NCI-H2196 treated with DMSO at 0.1 percent for 48 hours (cell line): ENCODE measurements around the gene DIO3.
"Not testable (repeated sequence)": the region's sequence is repeated elsewhere in the genome, so short reads cannot be mapped to it uniquely, and the experiment has no call there.

Source experiments
- DNase-seq: peaks from one replicate; lab custom pipeline; 2025; ENCODE audit not compliant: unreplicated experiment; lab: John Stamatoyannopoulos, UW

Gene DIO3

GRCh38 chr14:101540481-101541462, 20.5 kb upstream of the DIO3 start:
- DNase-seq = no peak

DNA sequence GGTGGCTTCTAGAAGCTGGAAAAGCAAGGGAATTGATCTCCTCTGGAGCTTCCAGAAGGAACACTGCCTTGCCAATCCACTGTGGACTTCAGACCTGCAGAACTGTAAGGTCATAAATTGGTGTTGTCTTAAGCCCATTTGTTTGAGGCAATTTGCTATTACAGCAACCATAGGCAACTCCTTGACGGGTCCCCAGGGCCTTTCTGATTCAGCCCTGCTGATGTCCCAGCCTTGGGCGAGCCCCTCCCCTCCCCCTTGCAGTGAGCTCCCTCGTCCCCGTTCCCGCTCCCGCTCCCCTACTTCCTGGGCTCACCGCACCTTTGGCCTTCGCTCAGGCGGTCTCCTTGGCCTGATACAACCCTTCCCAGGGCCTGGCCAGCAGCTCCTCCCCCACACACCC, 18.9 kb upstream of the DIO3 start:
- DNase-seq = no peak

GRCh38 chr14:101543814-101544213, 17.5 kb upstream of the DIO3 start:
- no peak for DNase-seq

DNA sequence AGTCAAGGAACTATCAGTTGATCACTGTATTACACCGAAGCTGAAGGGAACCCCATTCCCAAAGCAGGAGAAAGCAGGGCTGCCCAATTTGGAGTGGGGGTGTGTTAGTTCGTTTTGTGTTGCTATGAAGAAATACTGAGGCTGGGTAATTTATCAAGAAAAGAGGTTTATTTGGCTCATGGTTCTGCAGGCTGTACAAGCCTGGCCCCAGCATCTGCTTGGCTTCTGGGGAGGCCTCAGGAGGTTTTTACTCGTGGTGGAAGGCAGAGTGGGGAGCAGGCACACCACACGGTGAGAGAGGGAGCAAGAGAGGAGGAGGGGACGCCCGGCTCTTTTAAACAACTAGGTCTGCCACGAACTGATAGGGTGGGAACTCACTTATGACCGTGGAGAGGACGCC, 16.7 kb upstream of the DIO3 start:
- no peak for DNase-seq

DNA sequence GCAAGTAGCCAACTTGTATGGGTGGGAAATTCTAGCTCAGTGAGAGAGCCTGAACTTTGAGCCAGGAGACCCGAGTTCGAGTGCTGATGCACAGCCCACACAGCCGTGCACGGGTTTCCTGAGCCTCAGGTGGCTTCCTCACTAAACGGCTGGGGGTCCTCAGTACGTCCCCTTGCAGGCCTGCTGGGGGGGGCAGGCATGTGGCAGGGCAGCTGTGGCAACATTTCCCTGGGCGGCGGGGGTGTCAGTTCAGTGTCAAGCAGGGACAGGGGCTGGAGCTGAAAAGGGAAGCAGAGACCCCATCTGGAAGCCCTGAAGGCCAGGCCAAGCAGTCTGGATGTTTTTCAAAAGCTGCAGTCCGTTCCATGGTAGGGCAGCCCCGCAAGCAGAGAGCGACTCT, 14.6 kb upstream of the DIO3 start:
- no peak for DNase-seq

- no peak for DNase-seq
Observed at GRCh38 chr14:101547107-101547738, 14.1 kb upstream of the DIO3 start.

DNA sequence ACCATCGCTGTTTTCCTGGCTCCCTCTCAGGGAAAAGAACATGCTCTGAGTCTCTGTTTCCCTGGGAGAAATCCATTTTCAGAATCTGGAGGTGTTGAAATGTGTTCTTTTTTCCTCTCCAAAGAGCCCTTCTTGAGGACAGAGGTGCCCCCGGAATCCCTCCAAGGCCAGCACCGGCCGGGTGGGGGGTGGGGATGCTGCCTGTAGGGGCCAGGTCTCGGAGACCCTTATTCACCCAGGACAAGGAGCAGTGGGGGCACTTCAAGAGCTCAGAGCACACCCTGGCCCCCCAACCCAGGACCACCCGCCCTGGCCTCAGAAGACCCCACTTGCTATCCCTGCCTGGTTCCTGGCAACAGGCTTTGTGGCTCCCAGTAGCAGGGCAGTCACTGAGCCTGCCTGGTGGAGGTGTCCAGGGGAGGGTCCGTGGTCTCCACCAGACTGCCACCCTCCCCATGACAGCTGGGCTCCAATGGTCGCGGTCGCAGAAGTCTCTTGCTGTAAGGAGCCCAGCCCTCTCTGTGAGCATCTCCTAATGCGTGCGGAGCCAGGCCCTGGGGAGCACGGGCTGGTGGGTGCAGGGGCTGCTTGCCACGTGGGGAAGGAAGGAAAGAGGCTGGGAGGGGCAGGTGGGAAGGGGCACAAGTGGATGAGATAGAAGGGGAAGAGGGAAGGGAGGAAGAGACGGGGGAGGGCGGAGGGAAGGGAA, 13.2 kb upstream of the DIO3 start:
- no peak for DNase-seq

- no peak for DNase-seq
Observed at GRCh38 chr14:101548710-101549109, 12.6 kb upstream of the DIO3 start.

DNA sequence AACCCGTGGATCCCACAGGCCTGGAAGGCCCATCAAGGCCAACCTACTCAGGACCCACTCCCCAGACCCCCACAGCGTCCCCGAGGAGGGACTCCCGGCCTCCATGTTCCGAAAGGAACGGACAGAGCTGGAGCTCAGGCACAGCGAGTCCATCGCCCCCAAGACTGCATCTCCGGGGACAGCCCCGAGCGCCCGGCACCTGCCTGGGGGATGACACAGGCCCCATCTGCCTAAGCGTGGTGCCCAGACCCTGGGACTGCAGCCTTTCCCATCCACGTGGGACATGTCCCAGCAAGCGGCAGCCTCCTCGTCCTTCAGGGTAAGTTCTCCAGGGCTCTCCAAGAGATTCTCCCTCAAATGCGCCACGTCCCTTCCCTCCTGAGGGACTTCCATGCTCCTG, 12.1 kb upstream of the DIO3 start:
- DNase-seq = no peak

DNA sequence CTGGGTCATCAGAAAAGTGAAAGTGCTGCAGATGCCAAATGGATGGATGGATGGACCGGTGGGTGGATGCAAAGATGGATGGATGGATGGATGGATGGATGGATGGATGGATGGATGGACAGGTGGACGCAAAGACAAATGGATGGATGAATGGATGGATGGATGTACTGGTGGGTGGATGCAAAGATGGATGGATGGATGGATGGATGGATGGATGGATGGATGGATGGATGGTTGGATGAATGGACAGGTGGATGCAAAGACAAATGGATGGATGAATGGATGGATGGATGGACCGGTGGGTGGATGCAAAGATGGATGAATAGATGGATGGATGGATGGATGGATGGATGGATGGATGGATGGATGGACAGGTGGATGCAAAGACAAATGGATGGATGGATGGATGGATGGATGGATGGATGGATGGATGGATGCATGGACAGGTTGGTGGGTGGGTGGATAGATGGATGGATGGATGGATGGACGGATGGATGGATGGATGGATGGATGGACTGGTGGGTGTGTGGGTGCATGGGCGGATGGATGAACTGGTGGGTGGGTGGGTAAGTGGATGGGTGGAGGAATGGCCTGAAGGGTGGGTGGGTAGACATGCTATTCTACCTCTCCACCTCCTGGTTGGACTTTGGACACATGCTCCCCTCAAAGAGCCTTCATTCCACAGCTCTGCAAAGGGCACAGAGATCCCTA, 10.9 kb upstream of the DIO3 start:
- DNase-seq = not testable (repeated sequence)

- no peak for DNase-seq
Observed at GRCh38 chr14:101551729-101552595, 9.3 kb upstream of the DIO3 start.

DNA sequence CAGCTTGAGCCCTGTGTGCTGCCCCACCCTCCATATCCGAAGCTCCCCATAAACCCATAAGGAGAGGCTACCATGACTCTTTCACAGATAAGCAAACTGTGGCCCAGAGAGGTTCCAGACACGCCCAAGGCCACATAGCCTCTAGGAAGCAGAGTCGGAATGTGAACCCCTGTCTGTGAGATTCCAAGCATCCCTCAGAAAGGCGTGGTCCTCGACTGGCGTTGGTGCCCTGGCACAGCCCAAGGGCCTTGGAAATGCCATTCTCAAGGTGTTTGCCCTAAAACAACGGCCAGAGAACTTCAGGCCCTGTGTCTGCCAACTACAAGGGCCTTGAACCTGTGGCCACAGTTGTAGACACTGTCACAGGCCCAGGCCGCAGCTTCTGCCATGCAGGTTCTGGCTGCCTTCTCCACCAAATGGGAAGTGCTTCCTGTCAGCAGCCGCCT, 8.5 kb upstream of the DIO3 start:
- no peak for DNase-seq

- DNase-seq = no peak
Observed at GRCh38 chr14:101553393-101553792, 7.9 kb upstream of the DIO3 start.

DNA sequence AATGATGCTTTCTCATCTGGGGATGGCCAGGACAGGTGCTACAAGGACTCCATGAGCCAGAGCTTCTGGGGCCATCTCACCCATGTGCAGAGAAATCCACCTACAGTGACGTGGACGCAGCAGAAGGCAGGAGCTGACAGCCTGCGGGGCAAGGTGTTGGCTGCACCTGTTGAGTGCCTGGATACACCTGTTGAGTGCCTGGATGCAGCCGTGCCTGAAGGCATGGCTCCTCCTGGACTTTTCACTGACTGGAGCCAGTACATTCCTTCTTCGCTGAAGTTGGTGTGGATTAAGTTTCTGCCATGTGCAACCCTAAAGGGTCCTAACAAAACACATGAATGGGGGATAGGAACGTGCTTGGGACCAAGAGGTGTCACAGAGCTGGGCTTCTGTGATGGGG, 7.4 kb upstream of the DIO3 start:
- DNase-seq = no peak

- no peak for DNase-seq
Observed at GRCh38 chr14:101554991-101555668, 6.2 kb upstream of the DIO3 start.

DNA sequence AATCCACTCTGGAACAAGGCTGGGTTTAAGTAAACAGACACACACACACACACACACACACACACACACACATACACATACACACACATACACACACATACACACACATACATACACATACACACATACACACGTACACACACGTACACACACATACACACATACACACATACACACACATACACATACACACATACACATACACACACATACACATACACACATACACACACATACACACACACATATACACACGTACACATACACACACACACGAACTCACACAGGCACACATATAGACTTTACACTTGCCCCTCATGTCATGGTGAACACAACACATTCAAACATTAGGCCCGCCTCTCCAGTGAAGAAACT, 5.6 kb upstream of the DIO3 start:
- DNase-seq = not testable (repeated sequence)

DNA sequence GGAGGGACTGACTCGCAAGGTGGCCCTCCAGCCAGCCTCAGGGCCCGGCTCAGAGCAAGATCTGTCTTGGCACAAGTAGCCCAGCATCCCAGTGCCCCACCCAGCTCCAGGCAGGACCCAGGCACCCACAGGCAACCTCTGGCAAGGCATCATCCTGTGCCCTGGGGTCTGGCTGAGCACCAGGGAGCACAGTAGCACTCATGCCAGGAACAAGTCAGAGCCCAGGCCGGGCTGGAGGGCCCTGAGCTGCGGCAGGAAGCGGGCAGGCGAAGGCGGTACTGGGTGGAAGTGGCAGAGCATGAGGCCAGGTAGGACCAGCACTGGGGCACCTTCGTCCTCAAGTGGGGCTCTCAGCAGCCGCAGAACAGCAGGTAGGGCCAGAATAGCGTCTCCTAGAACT, 5.2 kb upstream of the DIO3 start:
- no peak for DNase-seq

- DNase-seq = no peak
Observed at GRCh38 chr14:101556566-101557320, 4.6 kb upstream of the DIO3 start.

DNA sequence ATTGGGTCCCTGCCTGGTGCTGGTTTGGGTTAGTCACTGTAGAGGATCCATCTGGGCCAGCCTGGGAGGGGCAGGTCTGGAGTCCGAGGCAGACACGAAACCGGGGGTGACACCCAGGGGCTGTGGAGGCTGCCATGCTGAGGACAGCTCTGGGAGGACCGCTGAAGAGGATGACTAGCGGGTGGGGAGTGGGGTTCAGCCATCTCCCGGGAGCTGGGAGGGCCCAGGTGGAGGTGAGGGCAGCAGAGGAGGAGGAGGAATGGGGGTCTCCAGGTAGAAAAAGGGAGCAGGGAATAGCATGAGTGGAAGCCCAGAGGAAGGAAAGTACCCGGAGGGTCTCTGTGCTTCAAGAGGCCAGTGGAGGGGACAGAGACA, 4.0 kb upstream of the DIO3 start:
- DNase-seq = no peak
